CD8-positive, alpha-beta memory T cell (primary cell): Measurements from ENCODE around the gene KIF2C. TPM values are rescaled to one million over a fixed set of nuclear protein-coding genes. Genes with fewer than 3 reads are reported as not detected.
"Not testable (repeated sequence)": the region's sequence is repeated elsewhere in the genome, so short reads cannot be mapped to it uniquely, and the experiment has no call there.

ENCODE experiments used
- CTCF ChIA-PET: fragments of 350-600 bp; sonication (Branson Sonifier 250); formaldehyde crosslinking; loops from one replicate; lab custom pipeline; 2021; ENCODE audit warnings: antibody characterized with exemption; lab: Charles Lee
- POLR2A ChIA-PET: fragments of 350-600 bp; sonication (Branson Sonifier 250); formaldehyde crosslinking; loops from one replicate; lab custom pipeline; 2021; ENCODE audit warnings: antibody characterized with exemption; lab: Charles Lee
- DNase-seq, 5 donors: peaks; one replicate each; pipeline versions ENCODE4 v3.0.0 to v3.0.0-alpha.2; 2020 to 2022; ENCODE audit warnings: mixed read lengths in 1 of 5
- H3K27ac ChIP-seq: one replicate; pipeline ENCODE4 v1.7.0; 2013; ENCODE audit warnings: low read depth, mild to moderate bottlenecking, low read length, moderate library complexity
- H3K27me3 ChIP-seq: 2 replicates; pipeline ENCODE4 v1.7.0; 2013; ENCODE audit warnings: low read length, mild to moderate bottlenecking; ENCODE audit not compliant: insufficient read depth, poor library complexity, severe bottlenecking
- H3K36me3 ChIP-seq: 2 replicates; pipeline ENCODE4 v1.7.0; 2013; ENCODE audit warnings: mild to moderate bottlenecking, low read length, moderate library complexity; ENCODE audit not compliant: insufficient read depth
- H3K4me1 ChIP-seq: 2 replicates; pipeline ENCODE4 v1.7.0; 2013; ENCODE audit warnings: mild to moderate bottlenecking, low read length, moderate library complexity; ENCODE audit not compliant: insufficient read depth
- H3K4me3 ChIP-seq: 2 replicates; pipeline ENCODE4 v1.7.0; 2013; ENCODE audit warnings: mild to moderate bottlenecking, low read length
- H3K9me3 ChIP-seq: 2 replicates; pipeline ENCODE4 v1.7.0; 2013; ENCODE audit warnings: mild to moderate bottlenecking, low read length
- H3K27ac Mint-ChIP-seq, 8 donors: one replicate each; pipeline ENCODE4 v1.8.0; 2020 to 2021; ENCODE audit warnings: mixed read lengths in 8 of 8, mild to moderate bottlenecking in 6 of 8, inconsistent platforms in 3 of 8, moderate library complexity in 3 of 8
- H3K27me3 Mint-ChIP-seq, 2 donors: one replicate each; pipeline ENCODE4 v1.8.0; 2020 to 2021; ENCODE audit warnings: mixed read lengths in 2 of 2, mild to moderate bottlenecking in 1 of 2, moderate library complexity in 1 of 2
- H3K36me3 Mint-ChIP-seq, 3 donors: one replicate each; pipeline ENCODE4 v1.8.0; 2020 to 2021; ENCODE audit warnings: mixed read lengths in 3 of 3, inconsistent platforms in 1 of 3, mild to moderate bottlenecking in 1 of 3
- H3K4me1 Mint-ChIP-seq, 3 donors: one replicate each; pipeline ENCODE4 v1.8.0; 2020 to 2021; ENCODE audit warnings: mixed read lengths in 3 of 3, inconsistent platforms in 1 of 3, mild to moderate bottlenecking in 1 of 3
- H3K4me3 Mint-ChIP-seq, 7 donors: one replicate each; pipeline ENCODE4 v1.8.0; 2020 to 2021; ENCODE audit warnings: mixed read lengths in 7 of 7, mild to moderate bottlenecking in 6 of 7, moderate library complexity in 4 of 7, inconsistent platforms in 2 of 7
- H3K9me3 Mint-ChIP-seq, 5 donors: one replicate each; pipeline ENCODE4 v1.8.0; 2020 to 2022; ENCODE audit warnings: mixed read lengths in 5 of 5, mild to moderate bottlenecking in 3 of 5, moderate library complexity in 2 of 5, inconsistent platforms in 1 of 5
- polyA plus RNA-seq: library from polyadenylated mRNA; unstranded; fragments of 300-500 nt; fragmentation: Illumina TruSeq; gene quantifications from one replicate; pipeline ENCODE4 v1.2.3, GENCODE V29; 2021
- total RNA-seq, 2 experiments: library from RNA; stranded (reverse); gene quantifications; one replicate each; pipeline ENCODE4 v1.2.3, GENCODE V29; 2021

Gene KIF2C
- total and polyA plus RNA-seq, 3 experiments from 2014 or later, result 0.61 to 41.4 (median 40.4) TPM

DNA sequence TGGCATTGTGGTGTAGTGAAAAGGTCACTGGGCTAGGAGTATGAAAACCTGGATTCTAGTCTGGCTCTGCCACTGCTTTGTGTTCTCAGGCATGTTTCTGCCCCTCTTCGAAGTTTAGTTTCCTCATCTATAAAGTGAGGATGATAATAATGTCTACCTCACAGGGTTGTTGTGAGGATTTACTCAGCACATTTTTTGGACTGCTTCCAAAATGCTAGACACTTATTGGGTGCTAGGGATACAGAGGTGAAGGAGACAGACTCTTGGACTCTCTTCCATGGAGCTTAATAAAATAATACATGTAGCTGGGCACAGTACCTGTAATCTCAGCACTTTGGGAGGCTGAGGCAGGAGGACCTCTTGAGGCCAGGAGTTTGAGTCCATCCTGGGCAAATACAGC, 3.6 kb downstream of the KIF2C start:
- Histone ChIP-seq H3K27ac (no peak overlapping the region), H3K4me3 (no peak overlapping the region), H3K4me1 (peaks cover 12% of the 10 kb centered on the region), H3K27me3 (no peaks in the 10 kb centered on the region), H3K9me3 (no peaks in the 10 kb centered on the region), H3K36me3 (no peaks in the 10 kb centered on the region)
- H3K27me3 Mint-ChIP-seq, result no peaks in the 10 kb centered on the region
- no peaks in the 10 kb centered on the region for H3K9me3 Mint-ChIP-seq
- DNase-seq, result no peak
- ChIA-PET CTCF (interaction anchor here (0.7 to 2.3 kb wide), 2 partner anchors 12 to 14 kb away, joined by 3 to 6 read pairs; partner anchors contain the start of gene RNU5D-1), POLR2A (interaction anchor here (0.7 kb wide), 1 partner anchor 945 kb away, joined by 7 read pairs; no protein-coding TSS in a partner anchor)
- peaks cover 0 to 4% (median 0%) of the 10 kb centered on the region in 3 donors for H3K36me3 Mint-ChIP-seq
- H3K4me3 Mint-ChIP-seq, result peak overlapping the region in 1 of 7 donors; percentile 37
- H3K4me1 Mint-ChIP-seq, result peaks cover 15 to 25% (median 21%) of the 10 kb centered on the region in 3 donors
- H3K27ac Mint-ChIP-seq, result peak overlapping the region in 4 of 8 donors; percentile 19 to 77 (median 56)

DNA sequence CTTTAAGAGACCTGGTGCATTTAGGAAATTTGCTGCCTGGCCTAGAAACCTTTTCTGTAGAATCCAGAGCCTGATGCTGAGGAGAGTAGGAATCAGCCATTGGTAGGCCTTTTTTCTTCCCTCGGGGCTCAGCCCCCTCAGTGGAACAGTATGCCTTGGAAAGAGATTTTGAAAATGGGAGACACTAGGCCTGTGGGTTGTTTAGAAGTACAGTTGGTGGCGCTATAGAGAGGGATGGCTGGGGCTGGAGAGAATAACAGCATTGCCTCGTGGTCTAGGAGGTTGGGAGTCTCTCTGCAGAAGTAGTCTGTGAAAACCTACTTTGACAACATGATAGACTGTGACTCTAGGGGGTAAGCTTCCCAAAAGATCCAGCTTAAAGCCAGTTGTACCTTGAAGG, 8.2 kb downstream of the KIF2C start:
- Mint-ChIP-seq H3K4me3 (no peak overlapping the region), H3K4me1 (peaks cover 0 to 5% (median 0%) of the 10 kb centered on the region in 3 donors), H3K27me3 (no peaks in the 10 kb centered on the region), H3K36me3 (no peaks in the 10 kb centered on the region), H3K27ac (no peak overlapping the region), H3K9me3 (no peaks in the 10 kb centered on the region)
- POLR2A ChIA-PET, result interaction anchor here (0.7 kb wide), 1 partner anchor 62 kb away, joined by 3 read pairs; no protein-coding TSS in a partner anchor
- Histone ChIP-seq H3K4me1 (no peaks in the 10 kb centered on the region), H3K4me3 (no peak overlapping the region), H3K27me3 (no peaks in the 10 kb centered on the region), H3K9me3 (no peaks in the 10 kb centered on the region), H3K27ac (no peak overlapping the region), H3K36me3 (no peaks in the 10 kb centered on the region)
- CTCF ChIA-PET, result interaction anchor here (1.0 to 1.5 kb wide), 2 partner anchors 17 to 19 kb away, joined by 3 to 4 read pairs; partner anchors contain the start of gene RNU5D-1
- no peak for DNase-seq

DNA sequence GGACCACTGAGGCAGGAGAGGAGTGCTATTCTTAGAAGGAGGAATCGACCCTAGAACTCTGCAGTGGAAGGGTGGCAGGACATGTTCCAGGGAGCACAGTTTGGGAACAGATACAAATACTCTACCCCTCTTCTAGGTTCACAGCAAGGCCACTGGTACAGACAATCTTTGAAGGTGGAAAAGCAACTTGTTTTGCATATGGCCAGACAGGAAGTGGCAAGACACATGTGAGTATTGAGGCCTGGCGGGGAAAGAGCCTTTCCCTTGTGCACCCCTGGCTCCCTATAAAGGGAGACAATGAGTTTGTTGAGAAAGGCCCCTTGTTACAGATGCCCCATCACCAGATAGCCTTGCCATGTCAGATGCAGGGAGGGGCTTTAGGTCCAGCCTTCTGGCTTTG, 17.8 kb downstream of the KIF2C start:
- Histone ChIP-seq H3K4me1 (no peaks in the 10 kb centered on the region), H3K9me3 (no peaks in the 10 kb centered on the region), H3K36me3 (no peaks in the 10 kb centered on the region), H3K27me3 (no peaks in the 10 kb centered on the region), H3K4me3 (no peak overlapping the region), H3K27ac (no peak overlapping the region)
- CTCF ChIA-PET, result no interaction called here
- H3K4me1 Mint-ChIP-seq, result peaks cover 4 to 6% (median 4%) of the 10 kb centered on the region in 3 donors
- H3K27ac Mint-ChIP-seq, result peak overlapping the region in 3 of 8 donors; percentile 39 to 61 (median 50)
- no peaks in the 10 kb centered on the region for H3K27me3 Mint-ChIP-seq
- H3K4me3 Mint-ChIP-seq, result no peak overlapping the region
- H3K9me3 Mint-ChIP-seq, result no peaks in the 10 kb centered on the region
- peaks cover 0 to 2% (median 0%) of the 10 kb centered on the region in 3 donors for H3K36me3 Mint-ChIP-seq
- no peak for DNase-seq
- POLR2A ChIA-PET, result interaction anchor here (0.6 kb wide), 1 partner anchor 523 kb away, joined by 7 read pairs; no protein-coding TSS in a partner anchor

DNA sequence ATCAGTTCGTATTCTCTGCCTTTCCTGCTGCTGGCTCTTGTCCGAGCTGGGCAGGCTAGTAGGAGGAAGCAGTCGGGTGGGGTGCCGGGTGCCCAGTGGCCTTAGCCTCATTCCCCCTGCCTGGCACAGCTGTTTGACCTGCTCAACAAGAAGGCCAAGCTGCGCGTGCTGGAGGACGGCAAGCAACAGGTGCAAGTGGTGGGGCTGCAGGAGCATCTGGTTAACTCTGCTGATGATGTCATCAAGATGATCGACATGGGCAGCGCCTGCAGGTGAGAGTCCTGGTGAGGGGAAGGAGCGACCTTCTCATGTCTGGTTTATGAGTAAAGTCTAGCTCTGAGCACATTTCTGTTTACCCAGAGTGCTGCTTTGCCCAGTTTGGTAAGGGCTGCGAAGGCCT, 19.4 kb downstream of the KIF2C start:
- no peak for DNase-seq
- H3K27me3 ChIP-seq, result no peaks in the 10 kb centered on the region
- H3K4me3 ChIP-seq, result no peak overlapping the region
- ChIA-PET CTCF (interaction anchor here (1.1 kb wide), 1 partner anchor 106 kb away, joined by 3 read pairs; no protein-coding TSS in a partner anchor), POLR2A (no interaction called here)
- H3K36me3 ChIP-seq, result no peaks in the 10 kb centered on the region
- H3K9me3 ChIP-seq, result no peaks in the 10 kb centered on the region
- no peaks in the 10 kb centered on the region for H3K27me3 Mint-ChIP-seq
- H3K4me1 ChIP-seq, result no peaks in the 10 kb centered on the region
- H3K4me1 Mint-ChIP-seq, result peaks cover 4 to 6% (median 4%) of the 10 kb centered on the region in 3 donors
- H3K36me3 Mint-ChIP-seq, result peaks cover 0 to 2% (median 0%) of the 10 kb centered on the region in 3 donors
- H3K9me3 Mint-ChIP-seq, result no peaks in the 10 kb centered on the region
- H3K27ac ChIP-seq, result no peak overlapping the region
- peak overlapping the region in 1 of 8 donors; percentile 66 for H3K27ac Mint-ChIP-seq
- H3K4me3 Mint-ChIP-seq, result no peak overlapping the region

DNA sequence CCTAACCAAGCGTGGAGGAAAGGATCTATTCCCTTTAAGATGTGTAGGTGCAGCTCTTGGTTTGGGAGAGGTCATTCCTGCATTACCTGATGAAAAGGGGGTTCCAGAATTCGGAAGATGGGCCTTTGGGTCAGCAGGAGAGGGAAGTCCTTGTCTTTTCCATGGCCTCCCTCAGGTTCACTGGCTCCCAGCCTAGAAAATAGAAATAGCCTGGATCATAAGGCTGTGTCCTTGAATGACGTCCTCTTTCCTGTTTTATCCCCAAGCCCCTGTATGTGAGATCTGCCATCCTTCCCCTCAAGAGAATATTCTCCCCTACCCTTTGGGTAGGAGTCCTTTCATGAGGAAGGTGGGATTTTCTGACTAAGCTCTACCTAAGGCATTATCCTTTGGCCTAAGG, 21.2 kb downstream of the KIF2C start:
- no peaks in the 10 kb centered on the region for H3K27me3 Mint-ChIP-seq
- CTCF ChIA-PET, result no interaction called here
- no peaks in the 10 kb centered on the region for H3K27me3 ChIP-seq
- no peak overlapping the region for H3K4me3 ChIP-seq
- no peaks in the 10 kb centered on the region for H3K9me3 Mint-ChIP-seq
- H3K9me3 ChIP-seq, result no peaks in the 10 kb centered on the region
- no peak overlapping the region for H3K27ac ChIP-seq
- no peak for DNase-seq
- POLR2A ChIA-PET, result no interaction called here
- no peaks in the 10 kb centered on the region for H3K4me1 ChIP-seq
- peak overlapping the region in 1 of 8 donors; percentile 58 for H3K27ac Mint-ChIP-seq
- H3K36me3 ChIP-seq, result no peaks in the 10 kb centered on the region
- H3K4me1 Mint-ChIP-seq, result peaks cover 4 to 6% (median 4%) of the 10 kb centered on the region in 3 donors
- H3K36me3 Mint-ChIP-seq, result peaks cover 0 to 2% (median 0%) of the 10 kb centered on the region in 3 donors
- no peak overlapping the region for H3K4me3 Mint-ChIP-seq

DNA sequence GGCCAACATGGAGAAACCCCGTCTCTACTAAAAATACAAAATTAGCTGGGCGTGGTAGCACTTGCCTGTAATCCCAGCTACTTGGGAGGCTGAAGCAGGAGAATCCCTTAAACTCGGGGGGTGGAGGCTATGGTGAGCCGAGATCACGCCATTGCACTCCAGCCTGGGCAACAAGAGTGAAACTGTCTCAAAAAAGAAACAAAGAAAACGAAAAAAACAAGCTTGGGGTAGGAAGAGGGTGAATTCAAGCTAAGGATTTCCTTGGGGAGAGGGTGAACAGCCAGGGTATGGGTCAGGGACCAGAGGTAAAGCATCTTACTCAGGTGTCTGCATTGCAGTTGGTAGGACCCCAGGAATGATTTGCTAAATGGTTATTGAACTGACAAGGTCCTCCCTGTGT, 26.8 kb downstream of the KIF2C start:
- H3K36me3 ChIP-seq, H3K4me1 Mint-ChIP-seq, H3K9me3 Mint-ChIP-seq, H3K9me3 ChIP-seq, H3K4me3 ChIP-seq, H3K27ac ChIP-seq, H3K27ac Mint-ChIP-seq, H3K4me3 Mint-ChIP-seq, H3K4me1 ChIP-seq, H3K36me3 Mint-ChIP-seq, H3K27me3 ChIP-seq, H3K27me3 Mint-ChIP-seq, POLR2A ChIA-PET, DNase-seq: not testable (repeated sequence)
- CTCF ChIA-PET, result interaction anchor here (0.9 to 1.7 kb wide), 3 partner anchors 18 to 35 kb away, joined by 3 to 5 read pairs (median 3); no protein-coding TSS in a partner anchor

DNA sequence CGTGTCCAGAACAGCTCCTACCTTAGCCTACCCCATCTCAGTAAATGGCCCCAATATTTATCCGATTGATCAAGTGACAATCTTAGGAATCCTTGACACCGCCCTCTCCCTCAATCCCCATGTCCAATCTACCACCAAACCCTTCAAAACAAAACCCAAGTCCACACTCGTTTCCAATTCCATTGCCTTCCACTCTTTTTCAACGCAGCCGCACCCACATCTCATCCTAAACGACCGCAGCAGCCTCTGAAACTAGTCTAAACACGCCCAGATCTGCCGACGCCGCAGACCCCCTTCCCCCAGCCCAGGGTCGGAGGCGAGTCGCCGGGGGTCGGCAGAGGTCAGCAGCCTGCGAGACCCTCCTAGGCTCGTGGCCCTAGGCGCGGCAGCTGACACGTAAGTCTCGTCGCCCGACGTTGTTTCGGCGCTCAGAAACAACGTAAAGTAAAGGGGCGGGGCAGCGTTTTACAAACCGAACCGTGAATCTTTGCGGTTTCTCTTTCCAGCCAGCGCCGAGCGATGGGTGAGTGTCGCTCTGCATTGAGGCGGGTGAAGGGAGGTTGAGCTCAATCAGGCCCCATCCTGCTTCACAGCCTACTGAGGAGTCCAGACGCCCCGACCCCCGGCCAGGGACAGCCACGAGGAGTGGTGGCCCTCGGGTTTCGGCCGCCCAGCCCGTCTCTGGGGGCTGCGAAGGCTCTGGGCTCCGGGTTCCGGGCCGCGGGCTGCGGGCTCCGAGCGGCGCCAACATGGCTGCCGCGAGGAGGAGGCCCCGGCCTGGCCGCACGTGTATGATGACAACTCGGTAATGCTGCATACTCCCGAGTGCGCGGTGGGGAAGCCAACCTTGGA, 35.7 kb downstream of the KIF2C start, which contains the start of gene RPS8:
RPS8 (plus strand) TSS at position 463 of the 852 bp plus-strand sequence; CDS start at position 520, 57 bp downstream.
- Histone ChIP-seq H3K27me3 (no peaks in the 10 kb centered on the region), H3K4me1 (peaks cover 27% of the 10 kb centered on the region), H3K4me3 (peak within 1 kb of the TSS; percentile 95), H3K9me3 (no peaks in the 10 kb centered on the region), H3K27ac (peak within 1 kb of the TSS; percentile 92), H3K36me3 (peaks cover 21% of the 10 kb centered on the region)
- H3K27ac Mint-ChIP-seq, result peak within 1 kb of the TSS; percentile 93 to 99 (median 97)
- DNase-seq, result peak; percentile 76 to 92 (median 84)
- H3K36me3 Mint-ChIP-seq, result peaks cover 8 to 45% (median 17%) of the 10 kb centered on the region in 3 donors
- H3K9me3 Mint-ChIP-seq, result no peaks in the 10 kb centered on the region
- peak within 1 kb of the TSS; percentile 90 to 99 (median 94) for H3K4me3 Mint-ChIP-seq
- peaks cover 39 to 43% (median 42%) of the 10 kb centered on the region in 3 donors for H3K4me1 Mint-ChIP-seq
- ChIA-PET POLR2A (interaction anchor here (0.5 to 3.2 kb wide), 19 partner anchors 11 to 849 kb away, joined by 3 to 49 read pairs (median 6); partner anchors contain the start of genes BEST4, BTBD19, CCDC163 and DYNLT4), CTCF (interaction anchor here (0.6 to 3.6 kb wide), 13 partner anchors 9 to 528 kb away, joined by 3 to 26 read pairs (median 4); partner anchors contain the start of genes BEST4, BTBD19, EIF2B3 and PLK3)
- H3K27me3 Mint-ChIP-seq, result no peaks in the 10 kb centered on the region
